Chondrocyte (in vitro differentiated cells): ENCODE results near the gene PPP1R37. TPM values are rescaled to one million over a fixed set of nuclear protein-coding genes. Genes with fewer than 3 reads are reported as not detected.

Experiments
- DNase-seq: peaks from one replicate; pipeline ENCODE4 v3.0.0; 2021; ENCODE audit warnings: mixed read lengths, low spot score
- H3K27ac Mint-ChIP-seq: one replicate; pipeline ENCODE4 v1.8.0; 2021; ENCODE audit warnings: mild to moderate bottlenecking, moderate library complexity, mixed read lengths; ENCODE audit not compliant: unreplicated experiment
- H3K27me3 Mint-ChIP-seq: 2 replicates; pipeline ENCODE4 v1.8.0; 2021; ENCODE audit warnings: low read depth, mixed read lengths
- H3K36me3 Mint-ChIP-seq: 2 replicates; pipeline ENCODE4 v1.8.0; 2021; ENCODE audit warnings: low read depth, mixed read lengths
- H3K4me1 Mint-ChIP-seq: 2 replicates; pipeline ENCODE4 v1.8.0; 2021; ENCODE audit warnings: low read depth, mild to moderate bottlenecking, mixed read lengths
- H3K4me3 Mint-ChIP-seq: one replicate; pipeline ENCODE4 v1.8.0; 2021; ENCODE audit warnings: mild to moderate bottlenecking, moderate library complexity, mixed read lengths; ENCODE audit not compliant: unreplicated experiment
- H3K9me3 Mint-ChIP-seq: 2 replicates; pipeline ENCODE4 v1.8.0; 2021; ENCODE audit warnings: low read depth, mixed read lengths
- total RNA-seq: library from RNA; stranded (reverse); gene quantifications from 3 replicates; pipeline ENCODE4 v1.2.1, GENCODE V29; 2021
- TF ChIP-seq, protein P1 (sequence below): fragments of 200-600 bp; sonication (generic); IDR thresholded peaks from 2 replicates; pipeline ENCODE4 v1.5.0; 2021; ENCODE audit warnings: antibody characterized with exemption, mild to moderate bottlenecking, moderate library complexity

PPP1R37 gene
- total RNA-seq, 1 donor from 2014 or later: 30.2 TPM

DNA sequence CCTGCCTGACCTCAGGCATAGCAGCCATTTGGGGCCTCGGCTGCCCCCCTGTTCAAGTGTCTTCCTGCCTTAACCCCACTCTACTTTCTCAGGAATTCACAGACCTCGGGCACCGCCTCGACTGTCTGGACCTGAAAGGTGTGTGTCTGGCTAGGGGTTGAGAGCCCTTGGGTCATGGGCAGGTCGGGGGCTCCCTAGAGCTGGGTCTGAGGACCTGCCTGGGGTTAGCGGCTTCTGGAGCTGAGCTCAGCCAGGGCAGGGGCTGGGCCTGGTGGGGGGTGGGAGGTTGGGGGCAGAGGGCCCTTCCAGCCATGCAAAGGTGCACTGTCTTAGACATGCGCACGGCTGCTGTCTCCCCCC, 47.1 kb downstream of the PPP1R37 start:
- TF ChIP-seq, protein P1, sequence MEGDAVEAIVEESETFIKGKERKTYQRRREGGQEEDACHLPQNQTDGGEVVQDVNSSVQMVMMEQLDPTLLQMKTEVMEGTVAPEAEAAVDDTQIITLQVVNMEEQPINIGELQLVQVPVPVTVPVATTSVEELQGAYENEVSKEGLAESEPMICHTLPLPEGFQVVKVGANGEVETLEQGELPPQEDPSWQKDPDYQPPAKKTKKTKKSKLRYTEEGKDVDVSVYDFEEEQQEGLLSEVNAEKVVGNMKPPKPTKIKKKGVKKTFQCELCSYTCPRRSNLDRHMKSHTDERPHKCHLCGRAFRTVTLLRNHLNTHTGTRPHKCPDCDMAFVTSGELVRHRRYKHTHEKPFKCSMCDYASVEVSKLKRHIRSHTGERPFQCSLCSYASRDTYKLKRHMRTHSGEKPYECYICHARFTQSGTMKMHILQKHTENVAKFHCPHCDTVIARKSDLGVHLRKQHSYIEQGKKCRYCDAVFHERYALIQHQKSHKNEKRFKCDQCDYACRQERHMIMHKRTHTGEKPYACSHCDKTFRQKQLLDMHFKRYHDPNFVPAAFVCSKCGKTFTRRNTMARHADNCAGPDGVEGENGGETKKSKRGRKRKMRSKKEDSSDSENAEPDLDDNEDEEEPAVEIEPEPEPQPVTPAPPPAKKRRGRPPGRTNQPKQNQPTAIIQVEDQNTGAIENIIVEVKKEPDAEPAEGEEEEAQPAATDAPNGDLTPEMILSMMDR: no peak
- Mint-ChIP-seq H3K27me3 (no peaks in the 10 kb centered on the region), H3K36me3 (peaks cover 7% of the 10 kb centered on the region)

DNA sequence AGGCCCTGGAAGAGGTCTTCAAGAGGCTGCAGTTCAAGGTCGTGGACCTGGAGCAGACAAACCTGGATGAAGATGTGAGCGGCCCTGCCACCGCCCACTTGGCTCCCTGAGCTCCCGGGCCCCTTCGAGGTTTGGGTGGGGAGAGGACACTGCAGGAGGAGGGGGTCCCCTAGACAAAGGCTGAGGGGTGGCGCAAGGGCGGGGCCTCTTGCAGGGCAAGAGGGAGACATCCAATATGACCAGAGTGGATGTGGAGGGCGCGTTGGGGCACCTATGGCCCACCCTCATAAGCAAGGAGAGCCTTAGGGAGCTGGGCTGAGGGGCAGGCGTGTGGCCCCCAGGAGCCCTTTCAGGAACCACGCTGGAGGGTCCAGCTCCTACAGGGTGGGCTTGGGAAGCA, 47.6 kb downstream of the PPP1R37 start:
- Mint-ChIP-seq H3K27ac (no peak overlapping the region), H3K4me3 (no peak overlapping the region)
- TF ChIP-seq, protein P1: no peak

More for the DNA sequence above, 47.1 kb downstream of the PPP1R37 start:
- Mint-ChIP-seq H3K9me3 (no peaks in the 10 kb centered on the region), H3K4me1 (peaks cover 7% of the 10 kb centered on the region), H3K4me3 (no peak overlapping the region), H3K27ac (no peak overlapping the region)
- no peak for DNase-seq

DNA sequence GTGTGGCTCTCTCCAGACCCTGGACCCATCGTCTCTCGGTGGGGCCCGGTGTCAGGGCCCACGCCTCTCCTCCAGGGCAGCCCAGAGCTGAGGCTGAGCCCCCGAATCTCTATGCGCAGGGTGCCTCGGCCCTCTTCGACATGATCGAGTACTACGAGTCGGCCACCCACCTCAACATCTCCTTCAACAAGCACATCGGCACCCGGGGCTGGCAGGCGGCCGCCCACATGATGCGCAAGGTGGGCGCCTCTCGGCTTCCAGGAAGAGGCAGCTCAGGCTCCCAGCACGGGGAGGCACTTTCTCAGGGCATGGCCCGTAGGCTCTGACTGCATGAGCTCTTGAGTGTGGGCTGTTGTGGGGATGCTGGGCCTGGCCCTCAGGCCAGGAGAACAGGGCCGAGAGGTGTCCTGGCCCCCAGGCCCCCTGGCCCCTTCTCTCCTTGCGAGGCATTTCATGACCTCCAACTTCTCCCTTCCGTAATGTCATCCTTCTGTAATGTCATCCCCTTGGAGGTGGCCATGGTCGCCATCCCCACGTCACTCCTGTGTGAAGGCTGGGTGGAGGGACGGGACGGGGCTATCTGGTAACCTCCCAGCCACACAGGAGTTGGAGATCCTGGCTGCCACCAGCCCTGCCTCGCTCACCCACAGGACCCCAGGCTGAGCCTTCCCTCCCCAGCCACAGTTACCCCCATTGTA, 48.4 kb downstream of the PPP1R37 start:
- no peaks in the 10 kb centered on the region for H3K27me3 Mint-ChIP-seq
- H3K27ac Mint-ChIP-seq: no peak overlapping the region
- TF ChIP-seq, protein P1: no peak
- peak; percentile 81 for DNase-seq
- H3K4me3 Mint-ChIP-seq: no peak overlapping the region
- H3K36me3 Mint-ChIP-seq: peaks cover 7% of the 10 kb centered on the region
- no peaks in the 10 kb centered on the region for H3K9me3 Mint-ChIP-seq
- peaks cover 7% of the 10 kb centered on the region for H3K4me1 Mint-ChIP-seq

More for the DNA sequence above, 47.6 kb downstream of the PPP1R37 start:
- DNase-seq: peak; percentile 75
- H3K9me3 Mint-ChIP-seq: no peaks in the 10 kb centered on the region
- peaks cover 7% of the 10 kb centered on the region for H3K4me1 Mint-ChIP-seq
- no peaks in the 10 kb centered on the region for H3K27me3 Mint-ChIP-seq
- H3K36me3 Mint-ChIP-seq: peaks cover 7% of the 10 kb centered on the region

DNA sequence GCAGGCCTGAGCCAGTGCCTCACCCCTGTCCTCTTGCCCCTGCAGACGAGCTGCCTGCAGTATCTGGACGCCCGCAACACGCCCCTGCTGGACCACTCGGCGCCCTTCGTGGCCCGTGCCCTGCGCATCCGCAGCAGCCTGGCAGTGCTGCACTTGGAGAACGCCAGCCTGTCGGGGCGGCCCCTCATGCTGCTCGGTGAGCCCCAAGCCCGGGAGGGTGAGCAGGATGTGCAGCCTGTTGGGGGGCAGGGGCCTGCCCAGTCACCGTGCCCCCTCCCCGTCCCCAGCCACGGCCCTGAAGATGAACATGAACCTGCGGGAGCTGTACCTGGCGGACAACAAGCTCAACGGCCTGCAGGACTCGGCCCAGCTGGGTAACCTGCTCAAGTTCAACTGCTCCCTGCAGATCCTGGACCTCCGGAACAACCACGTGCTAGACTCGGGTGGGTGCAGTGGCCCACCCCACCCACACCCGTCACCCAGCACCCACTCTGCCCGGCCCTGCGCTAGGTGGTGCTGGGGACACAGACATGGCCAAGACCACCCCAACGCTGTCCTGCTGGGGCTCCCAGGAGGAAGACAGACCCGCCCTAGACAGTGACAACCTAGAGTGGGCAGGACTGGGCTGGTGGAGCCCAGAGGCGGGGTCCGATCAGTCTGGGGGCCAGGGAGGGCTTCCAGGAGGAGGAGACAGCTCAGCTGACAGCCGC, 49.2 kb downstream of the PPP1R37 start:
- Mint-ChIP-seq H3K27ac (no peak overlapping the region), H3K4me3 (no peak overlapping the region), H3K36me3 (peaks cover 7% of the 10 kb centered on the region), H3K9me3 (no peaks in the 10 kb centered on the region), H3K4me1 (peaks cover 4% of the 10 kb centered on the region), H3K27me3 (no peaks in the 10 kb centered on the region)
- TF ChIP-seq, protein P1: no peak
- DNase-seq: peak; percentile 91

DNA sequence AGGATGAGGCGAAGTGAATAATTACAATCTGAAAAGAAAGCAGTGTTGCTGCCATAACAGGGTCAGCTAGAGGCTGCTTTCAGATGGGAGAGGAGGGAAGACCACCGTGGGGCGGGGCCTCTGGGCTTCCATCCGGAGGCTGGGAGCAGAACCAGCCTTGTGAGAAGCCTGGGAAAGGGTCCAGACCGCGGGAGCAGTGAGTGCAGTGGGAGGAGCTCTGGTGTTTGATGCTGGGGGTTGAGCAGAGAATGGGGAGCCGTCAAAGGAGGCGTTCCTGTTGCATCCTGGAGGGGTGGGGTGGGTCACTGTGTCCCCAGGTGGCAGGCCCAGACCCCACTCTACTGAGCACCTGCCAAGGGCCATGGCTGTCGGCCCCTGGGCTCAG, 49.7 kb downstream of the PPP1R37 start:
- H3K27me3 Mint-ChIP-seq: no peaks in the 10 kb centered on the region
- TF ChIP-seq, protein P1: no peak
- peaks cover 7% of the 10 kb centered on the region for H3K36me3 Mint-ChIP-seq
- H3K27ac Mint-ChIP-seq: no peak overlapping the region
- H3K9me3 Mint-ChIP-seq: no peaks in the 10 kb centered on the region
- H3K4me1 Mint-ChIP-seq: peaks cover 4% of the 10 kb centered on the region
- DNase-seq: no peak
- H3K4me3 Mint-ChIP-seq: no peak overlapping the region
